Measurements from ENCODE around the gene HSD17B7.

DNA sequence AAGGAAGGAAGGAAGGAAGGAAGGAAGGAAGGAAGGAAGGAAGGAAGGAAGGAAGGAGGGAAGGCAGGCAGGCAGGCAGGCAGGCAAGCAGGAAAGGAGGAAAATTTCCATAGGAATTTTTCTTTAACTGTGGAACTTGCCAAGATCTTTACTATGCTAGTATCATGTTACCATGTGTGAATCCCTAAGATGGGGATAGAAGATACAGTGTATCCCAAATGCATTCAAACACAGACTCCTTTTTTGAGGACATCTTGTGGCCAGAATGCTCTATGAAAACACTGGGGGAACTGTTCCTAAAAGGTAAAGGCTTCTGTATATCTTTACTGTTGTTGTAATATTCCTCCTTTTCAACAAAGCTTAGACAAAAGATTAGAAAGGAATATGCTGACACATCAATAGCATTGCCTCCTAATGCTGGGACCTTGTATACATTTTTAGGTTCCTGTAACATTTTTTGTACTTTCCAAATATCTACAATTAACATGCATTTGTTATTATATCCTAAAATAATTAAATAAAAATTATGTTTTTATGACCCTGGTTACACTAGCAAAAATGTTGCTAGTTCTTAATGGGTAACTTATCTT lies 49.8 kb downstream of the HSD17B7 start:
- TF ChIP-seq KAT8 (IDR thresholded peaks at IDR 0.05; ENCODE audit: low read depth) (no peak), ZBTB7A (IDR thresholded peaks at IDR 0.05; ENCODE audit: borderline replicate concordance, control insufficient read depth, low read depth, low read length) (no peak), ZNF586 (CRISPR knock-in tag; conservative IDR thresholded peaks at IDR 0.05) (no peak), POLR2AphosphoS5 (IDR thresholded peaks at IDR 0.05; ENCODE audit: control insufficient read depth, insufficient read depth, low read depth, low read length) (no peak), HEY1 (CRISPR knock-in tag; IDR thresholded peaks at IDR 0.05; ENCODE audit: borderline replicate concordance) (no peak), POLR2A (conservative IDR thresholded peaks at IDR 0.05) (no peak)
- TF ChIP-seq, protein P1, sequence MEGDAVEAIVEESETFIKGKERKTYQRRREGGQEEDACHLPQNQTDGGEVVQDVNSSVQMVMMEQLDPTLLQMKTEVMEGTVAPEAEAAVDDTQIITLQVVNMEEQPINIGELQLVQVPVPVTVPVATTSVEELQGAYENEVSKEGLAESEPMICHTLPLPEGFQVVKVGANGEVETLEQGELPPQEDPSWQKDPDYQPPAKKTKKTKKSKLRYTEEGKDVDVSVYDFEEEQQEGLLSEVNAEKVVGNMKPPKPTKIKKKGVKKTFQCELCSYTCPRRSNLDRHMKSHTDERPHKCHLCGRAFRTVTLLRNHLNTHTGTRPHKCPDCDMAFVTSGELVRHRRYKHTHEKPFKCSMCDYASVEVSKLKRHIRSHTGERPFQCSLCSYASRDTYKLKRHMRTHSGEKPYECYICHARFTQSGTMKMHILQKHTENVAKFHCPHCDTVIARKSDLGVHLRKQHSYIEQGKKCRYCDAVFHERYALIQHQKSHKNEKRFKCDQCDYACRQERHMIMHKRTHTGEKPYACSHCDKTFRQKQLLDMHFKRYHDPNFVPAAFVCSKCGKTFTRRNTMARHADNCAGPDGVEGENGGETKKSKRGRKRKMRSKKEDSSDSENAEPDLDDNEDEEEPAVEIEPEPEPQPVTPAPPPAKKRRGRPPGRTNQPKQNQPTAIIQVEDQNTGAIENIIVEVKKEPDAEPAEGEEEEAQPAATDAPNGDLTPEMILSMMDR (IDR thresholded peaks at IDR 0.05 in 2 of 3, conservative IDR thresholded peaks at IDR 0.05 in 1 of 3; ENCODE audit: insufficient read depth in 2 of 3, low read depth in 1 of 3, low read length in 3 of 3), result no peak
- TF ChIP-seq, protein P2, sequence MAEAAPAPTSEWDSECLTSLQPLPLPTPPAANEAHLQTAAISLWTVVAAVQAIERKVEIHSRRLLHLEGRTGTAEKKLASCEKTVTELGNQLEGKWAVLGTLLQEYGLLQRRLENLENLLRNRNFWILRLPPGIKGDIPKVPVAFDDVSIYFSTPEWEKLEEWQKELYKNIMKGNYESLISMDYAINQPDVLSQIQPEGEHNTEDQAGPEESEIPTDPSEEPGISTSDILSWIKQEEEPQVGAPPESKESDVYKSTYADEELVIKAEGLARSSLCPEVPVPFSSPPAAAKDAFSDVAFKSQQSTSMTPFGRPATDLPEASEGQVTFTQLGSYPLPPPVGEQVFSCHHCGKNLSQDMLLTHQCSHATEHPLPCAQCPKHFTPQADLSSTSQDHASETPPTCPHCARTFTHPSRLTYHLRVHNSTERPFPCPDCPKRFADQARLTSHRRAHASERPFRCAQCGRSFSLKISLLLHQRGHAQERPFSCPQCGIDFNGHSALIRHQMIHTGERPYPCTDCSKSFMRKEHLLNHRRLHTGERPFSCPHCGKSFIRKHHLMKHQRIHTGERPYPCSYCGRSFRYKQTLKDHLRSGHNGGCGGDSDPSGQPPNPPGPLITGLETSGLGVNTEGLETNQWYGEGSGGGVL (CRISPR knock-in tag; IDR thresholded peaks at IDR 0.05), result no peak

Measured in K562 (cell line).